HS-5 (cell line): Measurements from ENCODE around the gene FAM20C.

Source experiments
- DNase-seq: peaks from one replicate; pipeline ENCODE4 v3.0.0-alpha.2; 2012; ENCODE audit warnings: low read depth

The FAM20C gene

GRCh38 chr7:307970-308369 is 115.6 kb downstream of the FAM20C start:
- DNase-seq: no peak

DNA sequence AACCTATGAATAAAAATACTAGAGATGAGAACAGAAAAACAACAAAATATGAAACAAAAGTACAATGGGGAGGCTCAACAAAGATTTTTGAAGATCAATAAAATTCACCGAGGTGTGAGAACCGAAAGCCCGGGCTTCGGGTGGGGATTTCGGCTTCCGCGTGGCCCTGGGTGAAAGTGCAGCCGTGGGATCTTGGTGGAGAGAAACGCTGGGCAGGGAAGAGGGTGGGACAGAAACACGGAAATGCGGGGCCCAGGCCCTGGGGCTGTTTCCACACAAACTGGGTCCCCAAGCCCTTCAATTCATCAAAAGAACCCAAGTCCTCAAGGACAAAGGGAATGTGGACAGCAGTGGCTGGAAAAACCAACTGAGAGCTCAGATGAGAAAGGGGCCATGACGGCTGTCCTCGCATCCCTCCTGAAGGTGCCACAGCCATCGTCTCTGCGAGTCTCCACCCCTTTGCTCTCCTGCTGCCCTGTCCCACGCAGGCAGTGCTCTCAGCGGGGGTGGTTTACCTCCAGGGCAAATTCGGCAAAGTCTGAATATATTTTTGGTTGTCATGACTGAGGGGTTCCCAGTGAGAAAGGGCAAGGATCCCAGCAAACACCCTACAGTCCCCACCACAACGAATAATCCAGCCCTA is 117.3 kb downstream of the FAM20C start:
- DNase-seq: no peak
